Umbilical cord (tissue), 2 donors: Measurements from ENCODE around the gene SERPIND1. TPM values are rescaled to one million over a fixed set of nuclear protein-coding genes. Genes with fewer than 3 reads are reported as not detected.
"Not testable (repeated sequence)": the region's sequence is repeated elsewhere in the genome, so short reads cannot be mapped to it uniquely, and the experiment has no call there.

Experiments
- DNase-seq: peaks from one replicate; pipeline ENCODE4 v3.0.0-alpha.2; 2015; ENCODE audit warnings: low spot score
- total RNA-seq: library from RNA; depleted of rRNA; stranded (reverse); fragments of >200 nt; gene quantifications from one replicate; pipeline ENCODE4 v1.2.3, GENCODE V29; 2014; ENCODE audit warnings: low replicate concordance; ENCODE audit not compliant: insufficient read depth

SERPIND1 gene, protein sequence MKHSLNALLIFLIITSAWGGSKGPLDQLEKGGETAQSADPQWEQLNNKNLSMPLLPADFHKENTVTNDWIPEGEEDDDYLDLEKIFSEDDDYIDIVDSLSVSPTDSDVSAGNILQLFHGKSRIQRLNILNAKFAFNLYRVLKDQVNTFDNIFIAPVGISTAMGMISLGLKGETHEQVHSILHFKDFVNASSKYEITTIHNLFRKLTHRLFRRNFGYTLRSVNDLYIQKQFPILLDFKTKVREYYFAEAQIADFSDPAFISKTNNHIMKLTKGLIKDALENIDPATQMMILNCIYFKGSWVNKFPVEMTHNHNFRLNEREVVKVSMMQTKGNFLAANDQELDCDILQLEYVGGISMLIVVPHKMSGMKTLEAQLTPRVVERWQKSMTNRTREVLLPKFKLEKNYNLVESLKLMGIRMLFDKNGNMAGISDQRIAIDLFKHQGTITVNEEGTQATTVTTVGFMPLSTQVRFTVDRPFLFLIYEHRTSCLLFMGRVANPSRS
- 5.1 TPM for total RNA-seq

DNA sequence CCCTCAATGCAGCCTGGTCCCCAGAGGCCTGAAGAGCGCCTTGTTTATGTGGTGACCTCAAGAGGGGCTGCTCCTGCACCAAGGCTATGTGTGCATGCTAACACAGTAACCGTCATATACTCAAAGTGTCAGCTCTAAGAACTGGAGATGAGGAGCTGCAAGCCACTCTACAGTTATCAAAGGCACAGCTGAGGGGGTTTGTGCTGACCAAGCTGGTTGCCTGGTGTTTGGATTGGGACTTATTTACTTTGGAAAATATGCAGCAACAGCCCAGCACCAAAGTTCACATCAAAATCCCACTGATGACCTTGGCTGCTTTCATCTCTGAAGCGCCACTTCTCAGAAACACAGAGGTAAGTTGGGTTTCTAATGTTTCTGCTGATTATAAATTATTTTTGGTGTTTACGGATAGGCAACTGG, at the start of gene SERPIND1:
SERPIND1 (plus strand) TSS at position 321 of the 420 bp plus-strand sequence. CDS start 5,200 bp downstream, outside the sequence.
- DNase-seq = no peak

DNA sequence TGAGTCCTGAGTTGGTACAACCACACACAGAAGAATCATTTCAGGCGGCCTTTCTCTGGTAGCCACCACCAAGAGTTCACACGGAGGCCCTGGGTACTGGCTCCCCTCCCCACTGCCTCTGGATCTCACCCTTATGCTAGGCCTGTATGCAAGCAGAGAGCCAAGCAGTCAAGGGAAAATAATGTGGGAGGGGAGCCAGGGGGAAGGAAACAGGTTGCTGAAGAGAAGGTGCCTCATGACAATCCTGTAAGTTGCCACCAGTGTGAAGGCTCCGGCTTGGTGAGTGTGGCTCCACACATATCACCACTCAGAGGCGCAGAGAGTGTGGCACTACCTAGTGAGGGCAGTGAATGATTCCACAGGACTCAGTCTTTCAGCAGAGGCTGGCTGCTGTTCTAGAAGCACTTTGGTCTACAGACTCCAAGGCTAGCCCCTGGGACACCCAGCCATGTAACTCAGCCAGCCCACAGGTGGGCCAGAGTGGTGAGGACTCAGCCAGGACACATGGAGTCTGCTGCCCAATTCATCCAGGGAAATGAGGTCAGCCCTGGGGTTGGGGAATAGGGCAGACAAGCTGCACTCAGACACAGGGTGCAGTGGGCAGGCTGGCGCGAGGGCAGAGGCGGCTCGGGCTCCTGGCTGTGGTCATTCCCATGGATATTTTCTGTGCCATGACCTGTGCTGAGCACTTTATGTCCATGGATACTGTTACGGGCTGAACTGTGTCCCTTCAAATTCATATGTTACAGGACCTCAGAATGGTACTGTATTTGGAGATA, 49.0 kb upstream of the SERPIND1 start:
- no peak for DNase-seq

DNA sequence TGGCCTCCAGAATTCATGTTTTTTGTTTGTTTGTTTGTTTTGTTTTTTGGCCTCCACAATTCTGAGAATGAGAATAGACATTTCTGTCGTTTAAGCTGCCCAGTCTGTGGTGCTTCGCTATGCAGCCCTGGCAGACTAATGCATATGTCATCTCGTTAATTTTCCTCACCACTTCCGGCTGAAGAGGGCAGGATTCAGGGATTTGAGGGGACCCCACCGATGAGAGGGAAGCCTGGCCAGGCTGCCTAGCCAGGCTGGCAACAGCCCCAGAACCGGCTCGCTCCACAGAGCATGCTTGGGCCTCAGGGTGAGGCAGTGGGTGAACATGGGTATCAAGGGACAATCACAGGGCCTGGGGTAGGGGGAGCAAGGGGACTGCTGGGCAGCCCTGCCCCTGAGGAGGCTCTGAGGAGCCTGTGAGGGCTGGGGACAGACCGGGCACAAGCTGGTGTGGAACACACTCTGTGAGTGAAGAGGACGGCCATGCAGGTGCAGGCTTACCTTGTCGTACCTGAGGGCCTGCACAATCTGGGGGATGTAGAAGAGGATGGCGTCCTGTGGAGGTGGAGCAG, 47.8 kb upstream of the SERPIND1 start:
- no peak for DNase-seq

DNA sequence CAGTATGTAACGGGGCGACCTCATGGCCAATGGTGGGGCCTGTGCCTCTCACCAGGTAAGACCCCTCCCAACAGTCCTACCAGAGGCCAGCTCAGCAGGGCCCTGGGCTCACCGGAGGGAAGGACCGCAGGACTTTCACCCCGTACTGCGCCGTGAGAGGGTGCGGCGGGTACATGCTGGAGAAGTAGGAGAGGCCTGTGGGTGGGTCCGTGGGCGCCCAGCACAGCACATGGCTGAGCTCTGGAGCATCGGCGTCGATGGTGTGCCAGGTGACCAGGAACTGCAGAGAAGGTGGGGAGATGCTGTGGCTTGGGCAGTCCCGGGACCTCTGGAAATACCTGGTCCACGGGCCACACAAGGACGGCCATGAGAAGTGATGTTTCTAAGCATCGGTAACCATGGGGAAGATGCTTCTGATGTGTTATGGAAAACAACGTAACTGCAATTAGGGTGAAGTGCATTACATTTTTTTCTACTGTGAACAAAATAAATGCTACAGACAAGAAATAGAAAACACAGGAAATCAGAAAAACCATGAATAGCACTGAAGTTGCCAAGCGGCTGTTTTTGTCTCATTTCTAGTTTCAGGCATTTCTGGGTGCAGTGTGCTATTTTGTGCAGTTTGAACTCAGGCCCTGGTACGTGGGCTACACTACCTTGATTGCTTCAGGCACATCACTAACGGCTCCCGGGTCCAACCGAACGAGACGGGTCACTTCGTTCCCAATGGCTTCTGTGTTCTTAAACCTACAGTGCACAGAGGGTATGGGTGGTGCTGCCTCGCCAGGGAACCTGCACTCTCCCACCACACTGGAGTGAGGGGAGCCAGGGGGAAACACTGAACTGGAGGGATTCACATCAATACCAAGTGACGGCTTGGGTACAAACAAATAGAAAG, 46.5 kb upstream of the SERPIND1 start:
- no peak for DNase-seq

DNA sequence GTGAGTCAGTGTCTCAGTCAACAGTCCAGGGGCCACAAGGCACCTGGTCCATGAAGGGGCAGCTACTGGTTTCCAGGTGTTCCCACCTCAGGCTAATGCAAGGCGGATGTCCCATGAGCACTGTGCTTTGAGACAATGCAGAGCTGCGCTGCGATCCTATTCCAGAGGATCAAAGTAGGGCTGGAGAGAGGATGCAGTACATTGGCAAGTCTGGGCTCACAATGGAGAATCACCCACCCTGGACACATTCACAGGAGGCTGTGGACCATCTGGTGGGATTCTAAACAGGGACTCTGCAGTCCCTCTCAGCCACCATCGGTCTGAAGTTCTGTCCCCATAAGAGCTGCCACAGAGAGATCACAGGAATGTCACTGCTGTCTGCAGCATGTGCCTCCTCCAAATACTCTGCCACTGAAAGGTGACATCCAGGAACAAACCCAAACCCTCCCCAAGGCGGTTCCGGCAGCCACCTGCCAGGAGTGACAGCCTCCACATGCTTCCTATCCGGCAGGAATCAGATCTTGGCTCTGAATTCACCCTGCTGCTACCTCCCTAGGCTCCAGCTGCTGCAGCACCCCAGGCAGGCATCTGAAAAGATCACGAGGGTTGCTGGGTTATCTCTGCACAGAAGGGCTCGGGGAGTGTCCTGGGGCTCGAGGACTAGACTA, 45.3 kb upstream of the SERPIND1 start:
- DNase-seq = no peak

DNA sequence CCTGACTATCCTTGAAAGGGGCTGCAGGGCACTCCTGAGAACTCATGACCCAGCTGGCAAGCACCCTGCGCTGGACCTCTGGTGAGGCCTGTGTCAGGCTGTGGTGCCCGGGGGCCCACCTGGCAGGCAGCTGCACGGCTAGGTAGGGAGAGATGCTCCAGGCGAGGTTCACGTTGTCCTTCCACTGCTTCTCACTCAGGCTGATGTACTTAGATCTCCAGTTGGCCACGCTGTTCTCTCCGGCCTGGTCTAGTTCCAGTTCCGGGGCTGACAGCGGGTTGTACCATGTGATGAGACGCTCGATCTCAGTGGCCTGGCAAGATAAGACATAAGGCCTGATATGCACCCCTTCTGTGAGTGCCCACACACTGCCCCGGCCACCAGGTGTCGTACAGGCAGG, 44.7 kb upstream of the SERPIND1 start:
- no peak for DNase-seq

DNA sequence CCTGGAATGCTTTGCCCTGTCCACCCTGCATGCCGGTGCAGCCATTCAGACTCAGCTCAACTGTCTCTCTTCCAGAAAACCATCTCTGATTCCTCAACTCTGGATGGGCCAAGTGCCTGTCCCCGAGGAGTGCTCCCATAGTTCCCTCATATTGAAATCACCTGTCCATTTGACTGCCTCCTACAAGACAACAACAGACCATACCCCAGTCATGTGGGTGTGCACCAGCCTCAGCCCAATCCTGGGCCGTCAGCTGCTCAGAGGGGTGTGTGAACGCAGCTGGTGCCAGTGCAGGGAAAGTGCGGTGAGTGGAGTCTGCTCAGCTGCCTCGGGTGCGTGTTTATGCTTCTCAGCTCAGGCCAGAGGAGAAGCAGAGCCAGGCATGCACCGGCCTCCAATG, 41.5 kb upstream of the SERPIND1 start:
- DNase-seq = not testable (repeated sequence)

DNA sequence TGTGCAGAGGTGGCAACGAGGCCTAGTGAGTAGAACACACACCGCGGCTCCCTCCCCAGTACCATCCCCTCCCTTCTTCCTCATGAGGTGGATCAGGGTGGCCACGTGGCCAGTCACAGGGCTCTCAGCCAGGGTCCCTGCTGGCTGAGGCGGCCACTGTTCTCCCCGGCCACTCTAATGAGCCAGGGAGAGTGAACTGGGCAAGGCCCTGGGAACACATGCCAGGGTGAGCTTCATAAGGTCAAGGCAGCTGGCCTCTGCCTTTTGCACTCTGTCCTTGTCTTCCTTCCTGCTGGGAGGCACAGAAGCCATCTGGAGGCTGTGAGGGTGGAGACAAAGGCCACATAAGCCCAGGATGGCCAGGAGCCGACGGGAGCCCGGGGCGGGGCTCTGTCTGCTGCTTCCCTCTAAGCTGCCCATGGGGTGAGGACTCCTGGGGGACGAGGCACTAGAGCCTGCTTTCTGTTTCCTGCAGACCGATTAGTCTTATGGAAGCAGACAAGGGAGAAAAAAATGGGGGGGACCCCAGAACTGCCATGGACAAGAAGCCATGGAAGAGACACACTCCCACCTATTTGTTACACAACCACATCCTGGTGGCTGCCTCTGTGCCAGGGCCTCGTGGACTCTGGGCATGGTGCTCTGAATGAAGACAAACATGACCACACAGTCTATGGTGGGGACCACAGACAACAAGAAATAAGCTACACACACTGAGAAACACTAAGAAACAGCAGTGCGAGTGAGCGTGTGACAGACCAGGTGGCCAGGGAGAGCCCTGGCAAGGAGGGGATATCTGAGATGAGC, 38.4 kb upstream of the SERPIND1 start:
- not testable (repeated sequence) for DNase-seq

DNA sequence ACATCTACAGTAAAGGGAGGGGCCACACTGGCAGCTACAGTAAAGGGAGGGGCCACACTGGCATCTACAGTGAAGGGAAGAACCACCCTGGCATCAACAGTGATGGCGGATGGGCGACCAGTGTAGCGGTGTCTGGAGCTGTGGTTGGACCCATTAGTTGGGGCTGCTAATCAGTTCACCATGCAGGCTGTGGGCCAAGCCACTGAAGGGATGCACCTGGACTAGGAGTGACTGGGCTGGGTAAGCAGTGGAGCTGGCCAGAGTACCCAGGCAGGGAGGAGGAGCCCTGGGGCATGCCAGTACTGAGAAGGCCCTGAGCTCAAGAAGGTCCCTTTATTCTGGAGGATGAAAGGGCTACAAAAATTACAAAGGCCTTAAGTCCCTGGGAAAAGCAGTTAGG, 37.0 kb upstream of the SERPIND1 start:
- not testable (repeated sequence) for DNase-seq

DNA sequence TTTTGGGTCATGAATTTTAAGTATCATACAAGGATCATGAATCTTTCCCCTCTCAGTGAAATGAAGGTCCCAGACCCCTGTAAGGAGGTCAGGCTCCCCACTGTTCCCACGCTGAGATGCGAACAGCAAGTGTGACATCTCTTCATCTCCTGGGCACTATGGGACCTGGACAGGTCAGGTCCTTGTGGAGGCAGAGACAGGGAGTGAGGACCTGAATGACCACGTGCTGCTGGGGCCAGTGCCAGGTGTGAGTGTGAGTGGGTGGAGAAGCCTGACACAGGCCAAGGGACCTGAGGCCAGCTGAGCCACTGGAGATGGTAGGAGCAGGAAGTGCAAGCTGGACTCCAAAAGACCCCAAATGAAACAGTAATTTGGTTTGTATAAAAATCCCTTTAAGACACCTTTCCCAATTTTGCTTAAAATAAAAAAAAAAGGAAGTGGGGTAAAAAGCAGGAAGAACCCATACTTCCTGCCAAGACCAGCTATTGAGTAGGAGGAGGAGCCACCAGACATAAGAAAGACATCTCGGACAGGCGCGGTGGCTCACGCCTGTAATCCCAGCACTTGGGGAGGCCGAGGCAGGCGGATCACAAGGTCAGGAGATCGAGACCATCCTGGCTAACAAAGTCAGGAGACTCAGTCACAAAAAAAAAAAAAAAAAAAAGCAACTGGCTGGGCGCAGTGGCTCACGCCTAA, 35.4 kb upstream of the SERPIND1 start:
- no peak for DNase-seq

DNA sequence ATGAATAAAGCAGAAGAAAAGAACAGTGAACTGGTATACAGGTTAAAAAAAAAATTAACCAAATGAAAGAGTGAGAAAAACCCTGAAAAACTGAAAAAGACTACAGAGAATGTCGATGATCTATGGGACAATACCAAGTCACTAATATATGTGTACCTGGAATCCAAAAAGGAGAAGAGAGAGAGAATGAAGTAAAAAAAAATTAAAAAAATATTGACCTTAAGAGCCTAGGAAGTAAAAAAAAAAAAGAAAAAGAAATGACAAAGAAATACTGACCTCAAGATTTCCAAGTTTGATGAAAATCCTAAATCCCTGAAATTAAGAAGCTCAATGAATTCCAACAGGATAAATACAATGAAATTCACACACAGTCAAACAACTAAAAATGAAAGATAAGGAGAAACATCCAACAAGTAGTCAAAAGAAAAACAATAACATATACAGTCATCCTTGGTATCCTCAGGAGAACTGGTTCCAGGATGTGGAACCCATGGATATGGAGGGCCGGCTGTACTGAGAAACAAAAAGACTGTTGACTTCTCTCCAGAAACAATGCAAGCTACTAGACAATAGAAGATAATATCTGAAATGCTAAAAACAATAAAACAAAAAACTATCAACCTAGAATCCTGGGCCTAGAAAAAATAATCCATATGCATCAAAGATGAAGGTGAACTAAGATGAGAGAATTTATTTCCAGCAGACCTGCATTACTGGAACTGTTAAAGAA, 33.5 kb upstream of the SERPIND1 start:
- DNase-seq = no peak

DNA sequence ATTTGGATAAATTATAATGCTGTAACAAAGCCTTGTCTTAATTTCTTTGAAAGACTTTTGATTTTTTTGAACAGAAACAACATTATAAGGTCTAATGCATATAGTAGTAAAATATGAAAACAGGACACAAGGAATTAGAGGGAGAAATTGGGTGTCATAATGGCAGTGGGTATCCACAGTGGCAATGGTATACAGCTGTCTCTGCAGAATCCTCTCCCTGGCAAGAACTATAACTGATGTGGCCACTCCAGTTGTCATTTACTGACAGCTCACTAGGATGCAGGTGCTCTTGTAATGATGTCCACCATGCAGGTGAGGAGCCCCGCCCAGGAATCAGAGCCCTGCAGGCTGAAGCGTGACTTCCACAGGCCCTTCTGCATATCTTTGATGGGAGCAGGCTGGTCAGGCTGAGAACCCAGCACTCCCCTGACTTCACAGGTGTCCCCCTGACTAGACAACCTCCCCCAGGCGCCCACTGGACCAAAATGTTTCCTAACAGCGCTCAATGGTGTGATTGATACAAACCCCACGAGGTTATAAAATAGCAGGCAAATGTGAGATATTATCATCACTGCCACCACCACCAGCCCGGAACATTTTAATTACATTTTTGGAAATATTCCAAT, 32.8 kb upstream of the SERPIND1 start:
- no peak for DNase-seq

DNA sequence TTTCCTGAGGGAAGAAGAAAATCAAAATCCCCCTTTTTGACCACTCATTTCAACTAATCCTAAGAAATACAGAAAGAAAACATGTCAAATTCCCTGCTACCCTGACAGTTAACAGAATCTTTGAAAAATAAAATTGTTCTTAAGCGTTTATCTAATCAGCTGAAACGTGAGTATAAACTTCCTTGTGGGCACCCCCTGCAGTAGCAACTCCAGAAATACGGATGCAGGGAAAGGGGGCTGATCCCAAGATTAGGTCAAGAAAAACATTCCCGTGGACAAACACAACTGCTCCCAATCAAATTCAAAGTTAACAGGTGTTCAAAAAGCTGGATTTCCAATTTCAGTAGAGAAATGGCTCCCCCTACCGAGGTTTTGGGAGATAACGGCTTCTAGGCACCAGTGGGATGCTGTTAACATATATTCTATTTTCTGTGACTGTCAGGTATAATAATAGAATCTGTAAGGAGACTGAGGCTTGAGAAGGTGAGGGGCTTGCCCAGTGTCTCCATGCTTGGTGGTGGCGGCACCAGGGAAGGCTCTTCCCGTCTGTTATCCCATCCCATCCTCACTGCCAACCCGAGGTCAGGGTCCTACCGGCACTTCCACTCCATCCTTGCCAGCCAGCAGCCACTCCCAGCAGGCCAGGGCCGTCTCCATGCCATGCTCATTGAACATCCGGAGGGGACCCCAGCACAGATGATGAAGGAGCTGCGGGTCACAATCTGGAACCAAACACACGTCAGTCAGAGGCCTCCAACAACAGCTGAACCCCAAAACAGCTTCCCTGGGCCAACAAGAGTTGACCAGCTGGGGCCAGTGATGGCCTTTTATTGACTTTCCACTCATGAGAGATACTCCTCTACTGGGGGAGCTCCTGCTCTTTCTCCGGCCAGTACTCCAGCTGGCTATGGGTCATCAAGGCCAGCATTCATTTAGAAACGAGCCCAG, 32.0 kb upstream of the SERPIND1 start:
- DNase-seq = no peak

DNA sequence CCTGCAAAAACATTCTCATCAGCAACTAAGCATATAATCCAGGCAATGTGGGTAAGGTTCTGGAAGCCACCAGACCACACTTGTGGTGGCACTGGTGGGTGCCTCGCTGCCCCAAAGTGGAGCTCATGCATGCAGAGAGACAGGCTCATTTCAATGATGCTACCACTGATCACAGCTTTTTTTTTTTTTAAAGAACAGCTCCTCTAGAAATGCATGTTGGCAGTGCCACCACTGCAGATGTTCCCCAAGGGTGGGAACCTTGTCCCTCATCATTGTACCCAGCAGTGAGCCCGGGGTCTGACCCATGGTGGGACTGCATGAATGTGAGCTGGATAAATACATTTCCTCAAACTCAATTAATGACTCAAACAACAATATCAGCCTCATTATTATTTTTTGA, 31.1 kb upstream of the SERPIND1 start:
- no peak for DNase-seq

DNA sequence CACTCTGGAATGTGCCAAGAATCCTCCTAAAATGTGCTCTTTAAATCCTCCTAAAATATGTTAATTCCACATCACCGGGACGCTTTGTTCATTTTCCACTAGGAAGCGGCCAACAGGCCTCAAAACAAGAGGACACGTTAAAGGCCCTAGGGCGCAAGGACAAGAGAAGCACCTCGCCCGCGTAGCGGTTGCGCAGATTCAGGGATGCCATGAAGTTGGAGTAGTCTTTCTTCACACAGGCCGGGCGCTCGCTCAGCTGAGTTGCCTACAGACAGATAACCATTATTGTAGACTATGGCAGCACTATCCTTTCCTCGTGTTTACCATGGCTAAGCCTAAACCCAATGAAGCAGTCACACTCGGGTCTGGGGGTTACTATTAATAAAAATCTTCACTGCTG, 29.5 kb upstream of the SERPIND1 start:
- DNase-seq = no peak

DNA sequence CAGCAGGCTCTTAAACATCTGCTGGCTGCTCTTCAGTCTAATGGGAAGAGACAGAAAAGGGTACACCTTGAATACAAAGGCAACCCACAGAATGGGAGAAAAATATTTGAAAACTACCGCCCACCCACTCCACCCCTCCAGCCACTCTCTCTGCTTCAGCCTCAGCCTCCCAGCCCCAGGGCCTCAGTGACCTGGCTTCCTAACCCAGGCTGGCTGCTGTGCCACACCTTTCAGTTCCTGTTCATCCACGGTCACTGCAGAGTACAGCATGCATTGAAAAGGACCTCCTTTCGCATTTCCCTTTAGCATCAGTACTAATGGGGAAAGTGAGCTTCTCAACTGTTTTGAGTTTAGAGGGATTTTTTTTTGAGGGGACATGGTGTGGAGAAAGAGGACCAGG, 28.8 kb upstream of the SERPIND1 start:
- no peak for DNase-seq
